Testis (tissue), 3 donors: ENCODE results near the gene ZAP70. TPM values are rescaled to one million over a fixed set of nuclear protein-coding genes. Genes with fewer than 3 reads are reported as not detected.

Source experiments
- DNase-seq: peaks from one replicate; pipeline ENCODE4 v3.0.0-alpha.2; 2019
- H3K27ac ChIP-seq, 2 donors: fragments of 200-600 bp; sonication (generic); one replicate each; pipeline ENCODE4 v1.5.1; 2019
- H3K27me3 ChIP-seq: fragments of 200-600 bp; sonication (generic); one replicate; pipeline ENCODE4 v1.5.1; 2019
- H3K36me3 ChIP-seq: fragments of 200-600 bp; sonication (generic); one replicate; pipeline ENCODE4 v1.5.1; 2017; ENCODE audit warnings: low read depth; ENCODE audit errors: missing control alignments
- H3K4me1 ChIP-seq: fragments of 200-600 bp; sonication (generic); one replicate; pipeline ENCODE4 v1.5.1; 2019
- H3K4me3 ChIP-seq, 2 donors: fragments of 200-600 bp; sonication (generic); one replicate each; pipeline ENCODE4 v1.5.1; 2017 to 2019
- H3K9me3 ChIP-seq: fragments of 200-600 bp; sonication (generic); one replicate; pipeline ENCODE4 v1.5.1; 2017
- CTCF ChIP-seq, 3 experiments: fragments of 450-650 bp in 2 of 3; fragments of 200-600 bp in 1 of 3; sonication (generic) in 1 of 3; IDR thresholded peaks; one replicate each; pipeline ENCODE4 v1.5.1; 2016 to 2019; ENCODE audit warnings: antibody characterized with exemption in 3 of 3, mild to moderate bottlenecking in 2 of 3, moderate library complexity in 1 of 3
- POLR2A ChIP-seq: fragments of 450-650 bp; IDR thresholded peaks from one replicate; pipeline ENCODE4 v1.6.1; 2017; ENCODE audit warnings: antibody characterized with exemption, mild to moderate bottlenecking, moderate library complexity
- WGBS, 2 donors: methylation state at CpG; one replicate each; pipeline ENCODE4 v1.1.5; 2018; 5-methylcytosine and 5-hydroxymethylcytosine counted together
- intact Hi-C: fragments of 100-400 bp; cut with DNase I; formaldehyde crosslinking; loops from one replicate; pipeline ENCODE4 v1.15.1; 2023; ENCODE audit warnings: low total_unique reads
- polyA plus RNA-seq: library from polyadenylated mRNA; stranded (reverse); fragments of 350-450 nt; fragmentation: Illumina TruSeq; extraction: RNeasy Lipid Tissue Mini Kit (QIAGEN cat#74804); gene quantifications from one replicate; pipeline ENCODE4 v1.2.3, GENCODE V29; 2014; ENCODE audit warnings: low read depth, low replicate concordance; ENCODE audit not compliant: insufficient read depth
- total RNA-seq, 2 donors: library from RNA; depleted of rRNA; stranded (reverse); fragments of >200 nt; gene quantifications; one replicate each; pipeline ENCODE4 v1.2.3, GENCODE V29; 2016

Gene ZAP70
- total and polyA plus RNA-seq, 3 donors from 2014 or later, result 5.5 to 6.5 (median 6.4) TPM

DNA sequence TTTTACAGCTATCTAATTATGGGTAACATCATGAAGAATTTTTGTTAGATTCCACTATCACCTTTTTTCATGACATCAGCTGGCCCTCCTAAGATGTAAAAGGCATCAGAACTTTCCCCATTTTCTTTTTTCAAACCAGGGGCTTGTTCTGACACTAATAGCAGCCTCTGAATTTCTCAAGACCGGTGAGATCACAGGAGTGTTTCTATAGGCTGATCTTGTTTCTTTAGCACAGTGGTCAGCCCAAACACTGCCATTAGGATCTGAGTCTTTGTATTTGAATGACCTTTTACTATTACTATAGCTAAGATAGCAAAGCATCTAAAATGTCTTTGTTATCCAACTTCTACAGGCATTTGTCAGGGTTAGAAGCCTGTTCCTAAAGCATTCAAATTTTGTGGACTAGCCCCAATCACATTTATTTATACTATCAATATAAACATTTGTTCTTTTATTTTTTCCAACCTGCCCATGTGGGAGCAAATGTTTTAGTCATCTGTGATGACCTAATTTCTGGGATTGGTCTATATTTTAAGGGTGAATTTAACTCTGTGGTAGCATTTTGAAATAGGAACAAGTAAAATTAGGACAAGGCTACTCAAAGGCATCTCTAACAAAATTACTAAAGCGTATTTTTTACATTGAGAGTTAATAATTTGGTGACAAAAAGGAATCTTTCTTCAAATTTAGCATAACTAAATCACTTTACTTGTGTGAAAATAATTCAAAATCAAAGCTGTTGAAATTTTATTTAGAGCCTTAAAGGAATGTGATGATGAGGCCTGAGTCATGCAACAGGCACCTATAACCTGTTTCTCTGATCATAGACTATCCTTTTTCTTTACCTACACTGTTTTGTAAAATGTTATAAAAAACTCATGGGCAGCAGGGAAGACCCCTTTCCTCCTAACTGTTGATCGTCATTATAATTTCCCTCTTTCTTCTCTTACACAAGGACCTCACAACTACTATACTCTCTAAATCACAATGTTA, 39.3 kb downstream of the ZAP70 start:
- Histone ChIP-seq H3K27me3 (no peaks in the 10 kb centered on the region), H3K4me3 (no peak overlapping the region), H3K36me3 (no peaks in the 10 kb centered on the region), H3K9me3 (no peaks in the 10 kb centered on the region), H3K27ac (no peak overlapping the region), H3K4me1 (no peaks in the 10 kb centered on the region)
- WGBS, 2 donors, result 95 to 96% methylated on average over 3 of the region's 3 CpGs
- no peak for DNase-seq
- TF ChIP-seq CTCF (IDR thresholded peaks at IDR 0.05) (no peak), POLR2A (no peak)
- intact Hi-C loops, result no loop called here

- intact Hi-C loops, result no loop called here
- DNase-seq, result no peak
- TF ChIP-seq CTCF (IDR thresholded peaks at IDR 0.05), result no peak
- TF ChIP-seq POLR2A, result no peak
Measured at GRCh38 chr2:97754690-97755346, 41.4 kb downstream of the ZAP70 start.

GRCh38 chr2:97755491-97755890, 42.1 kb downstream of the ZAP70 start:
- DNase-seq, result no peak
- H3K9me3 ChIP-seq, result no peaks in the 10 kb centered on the region
- 85 to 97% methylated on average over 2 of the region's 2 CpGs for WGBS, 2 donors
- no peaks in the 10 kb centered on the region for H3K27me3 ChIP-seq
- TF ChIP-seq CTCF (IDR thresholded peaks at IDR 0.05) (no peak), POLR2A (no peak)
- peaks cover 6% of the 10 kb centered on the region for H3K4me1 ChIP-seq
- H3K36me3 ChIP-seq, result no peaks in the 10 kb centered on the region
- intact Hi-C loops, result no loop called here
- H3K4me3 ChIP-seq, result no peak overlapping the region
- H3K27ac ChIP-seq, result no peak overlapping the region

More at GRCh38 chr2:97754690-97755346, 41.4 kb downstream of the ZAP70 start:
- H3K27ac ChIP-seq, result no peak overlapping the region
- no peaks in the 10 kb centered on the region for H3K36me3 ChIP-seq
- no peaks in the 10 kb centered on the region for H3K27me3 ChIP-seq
- no peak overlapping the region for H3K4me3 ChIP-seq
- peaks cover 6% of the 10 kb centered on the region for H3K4me1 ChIP-seq
- WGBS, 2 donors, result 88 to 91% methylated on average over 12 of the region's 12 CpGs
- H3K9me3 ChIP-seq, result no peaks in the 10 kb centered on the region

DNA sequence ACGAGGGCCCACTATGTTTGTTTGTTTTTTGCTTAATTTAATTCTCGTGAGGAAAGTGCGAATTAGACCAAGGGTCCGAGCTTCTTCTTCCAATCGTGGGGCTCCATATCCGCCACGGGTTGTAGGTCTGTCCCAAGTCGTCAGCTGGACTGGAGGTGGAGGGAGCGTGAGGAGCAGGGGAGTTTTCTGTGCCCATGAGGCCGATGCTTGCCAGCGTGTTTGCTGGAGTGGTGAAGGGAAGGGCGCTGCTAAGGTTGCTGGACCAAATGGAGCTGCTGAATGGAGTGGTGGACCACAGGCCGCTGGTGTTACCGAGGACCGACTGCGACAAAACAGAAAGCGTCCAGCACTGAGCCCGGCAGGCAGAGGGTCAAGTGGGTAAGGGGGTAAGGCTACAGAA, 43.7 kb downstream of the ZAP70 start:
- Histone ChIP-seq H3K9me3 (no peaks in the 10 kb centered on the region), H3K27me3 (no peaks in the 10 kb centered on the region), H3K4me3 (no peak overlapping the region), H3K4me1 (peaks cover 6% of the 10 kb centered on the region), H3K36me3 (no peaks in the 10 kb centered on the region), H3K27ac (no peak overlapping the region)
- TF ChIP-seq POLR2A (no peak), CTCF (IDR thresholded peaks at IDR 0.05) (no peak)
- 93 to 94% methylated on average over 18 of the region's 18 CpGs for WGBS, 2 donors
- intact Hi-C loops, result no loop called here
- no peak for DNase-seq
